A673 (cell line): Measurements from ENCODE around the gene CEMIP2. TPM values are rescaled to one million over a fixed set of nuclear protein-coding genes. Genes with fewer than 3 reads are reported as not detected.
A peak's percentile ranks its signal among the peaks of the same experiment; 100 is the strongest.

Source experiments
- BruUV-seq: library from RNA; stranded (reverse); fragments of 400-500 nt; replicated peaks from 2 replicates; lab custom pipeline; 2021; lab: Mats Ljungman, UMichigan
- CTCF ChIA-PET: fragments of 300-600 bp; sonication (Branson Sonifier 250); formaldehyde crosslinking; loops from one replicate; lab custom pipeline; 2022; ENCODE audit warnings: antibody characterized with exemption; lab: Charles Lee
- POLR2A ChIA-PET: fragments of 300-600 bp; sonication (Branson Sonifier 250); formaldehyde crosslinking; loops from one replicate; lab custom pipeline; 2022; ENCODE audit warnings: antibody characterized with exemption; ENCODE audit not compliant: low non-redundant PET; lab: Charles Lee
- DNase-seq: peaks from one replicate; pipeline ENCODE4 v3.0.0-alpha.2; 2015; ENCODE audit warnings: low spot score
- H3K27ac ChIP-seq: fragments of 200-600 bp; sonication (generic); 2 replicates; pipeline ENCODE4 v1.5.1; 2016; ENCODE audit warnings: mixed run types, low read depth, mild to moderate bottlenecking, mixed read lengths, antibody characterized with exemption, low read length; ENCODE audit not compliant: poor library complexity, severe bottlenecking
- H3K27me3 ChIP-seq: fragments of 200-600 bp; sonication (generic); replicated peaks from 2 replicates; pipeline ENCODE4 v1.6.1; 2017; ENCODE audit warnings: mixed run types, low read depth, mild to moderate bottlenecking, mixed read lengths, antibody characterized with exemption, low read length; ENCODE audit not compliant: insufficient read depth, poor library complexity
- H3K36me3 ChIP-seq: fragments of 200-600 bp; sonication (generic); 2 replicates; pipeline ENCODE4 v1.6.1; 2016; ENCODE audit warnings: mixed run types, mild to moderate bottlenecking, mixed read lengths, antibody characterized with exemption, low read length; ENCODE audit not compliant: insufficient read depth, poor library complexity, severe bottlenecking
- H3K4me1 ChIP-seq: fragments of 200-600 bp; sonication (generic); 2 replicates; pipeline ENCODE4 v1.6.1; 2017; ENCODE audit warnings: mixed run types, mild to moderate bottlenecking, mixed read lengths, antibody characterized with exemption, low read length; ENCODE audit not compliant: insufficient read depth, poor library complexity, severe bottlenecking
- H3K4me3 ChIP-seq: fragments of 200-600 bp; sonication (generic); 2 replicates; pipeline ENCODE4 v1.5.1; 2016; ENCODE audit warnings: low read depth, mixed run types, mild to moderate bottlenecking, mixed read lengths, low read length; ENCODE audit not compliant: poor library complexity, severe bottlenecking
- H3K9me3 ChIP-seq: fragments of 200-600 bp; sonication (generic); 2 replicates; pipeline ENCODE4 v1.6.1; 2016; ENCODE audit warnings: mixed run types, low read depth, mild to moderate bottlenecking, mixed read lengths, antibody characterized with exemption, low read length; ENCODE audit not compliant: poor library complexity, severe bottlenecking
- EZH2 ChIP-seq: fragments of 200-600 bp; sonication (generic); IDR thresholded peaks from 2 replicates; pipeline ENCODE4 v1.6.1; 2017; ENCODE audit warnings: borderline replicate concordance, low read depth, mild to moderate bottlenecking, mixed read lengths, antibody characterized with exemption, low read length; ENCODE audit not compliant: poor library complexity, severe bottlenecking
- intact Hi-C: fragments of 100-400 bp; cut with micrococcal nuclease; formaldehyde crosslinking; loops from one replicate; pipeline ENCODE4 v1.10.0; 2022; ENCODE audit not compliant: unreplicated experiment
- total RNA-seq: library from RNA; stranded (reverse); gene quantifications from 2 replicates; pipeline ENCODE4 v1.2.3, GENCODE V29; 2021
- TF ChIP-seq, protein P1 (sequence below): fragments of 300-800, 200-600 bp; sonication (generic); conservative IDR thresholded peaks from 2 replicates; pipeline ENCODE4 v1.5.1; 2017; ENCODE audit warnings: low read depth, mild to moderate bottlenecking, antibody characterized with exemption, low read length, moderate library complexity, mixed read lengths

CEMIP2 gene
- total RNA-seq, 1 experiment from 2014 or later = 32.9 TPM

DNA sequence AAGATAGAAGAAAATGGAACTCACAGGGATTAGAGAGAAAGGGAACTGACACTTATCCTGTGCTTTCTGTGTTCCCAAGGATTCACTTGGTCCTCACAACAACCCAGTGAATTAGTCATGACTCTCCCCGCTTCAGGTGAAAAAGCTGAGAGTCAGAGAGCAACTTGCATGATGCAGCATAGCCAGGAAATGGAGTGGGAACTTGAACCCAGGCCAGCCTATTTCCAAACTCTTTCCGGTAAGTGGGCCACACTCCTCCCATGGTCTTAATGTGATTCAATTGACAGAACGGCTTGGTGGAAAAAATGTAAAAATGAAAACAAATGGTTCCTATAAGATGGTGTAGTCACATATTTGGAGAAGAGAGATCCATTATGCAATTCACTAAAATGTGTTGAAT lies 45.9 kb upstream of the CEMIP2 start:
- ChIA-PET CTCF (no interaction called here), POLR2A (no interaction called here)
- no peak overlapping the region for H3K4me3 ChIP-seq
- TF ChIP-seq, protein P1, sequence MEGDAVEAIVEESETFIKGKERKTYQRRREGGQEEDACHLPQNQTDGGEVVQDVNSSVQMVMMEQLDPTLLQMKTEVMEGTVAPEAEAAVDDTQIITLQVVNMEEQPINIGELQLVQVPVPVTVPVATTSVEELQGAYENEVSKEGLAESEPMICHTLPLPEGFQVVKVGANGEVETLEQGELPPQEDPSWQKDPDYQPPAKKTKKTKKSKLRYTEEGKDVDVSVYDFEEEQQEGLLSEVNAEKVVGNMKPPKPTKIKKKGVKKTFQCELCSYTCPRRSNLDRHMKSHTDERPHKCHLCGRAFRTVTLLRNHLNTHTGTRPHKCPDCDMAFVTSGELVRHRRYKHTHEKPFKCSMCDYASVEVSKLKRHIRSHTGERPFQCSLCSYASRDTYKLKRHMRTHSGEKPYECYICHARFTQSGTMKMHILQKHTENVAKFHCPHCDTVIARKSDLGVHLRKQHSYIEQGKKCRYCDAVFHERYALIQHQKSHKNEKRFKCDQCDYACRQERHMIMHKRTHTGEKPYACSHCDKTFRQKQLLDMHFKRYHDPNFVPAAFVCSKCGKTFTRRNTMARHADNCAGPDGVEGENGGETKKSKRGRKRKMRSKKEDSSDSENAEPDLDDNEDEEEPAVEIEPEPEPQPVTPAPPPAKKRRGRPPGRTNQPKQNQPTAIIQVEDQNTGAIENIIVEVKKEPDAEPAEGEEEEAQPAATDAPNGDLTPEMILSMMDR = no peak
- no peak for TF ChIP-seq EZH2
- H3K27me3 ChIP-seq = no peaks in the 10 kb centered on the region
- no peaks in the 10 kb centered on the region for H3K36me3 ChIP-seq
- H3K27ac ChIP-seq = no peak overlapping the region
- DNase-seq = no peak
- no peaks in the 10 kb centered on the region for H3K4me1 ChIP-seq
- intact Hi-C loops = no loop called here
- no TSS peak for BruUV-seq
- no peaks in the 10 kb centered on the region for H3K9me3 ChIP-seq

DNA sequence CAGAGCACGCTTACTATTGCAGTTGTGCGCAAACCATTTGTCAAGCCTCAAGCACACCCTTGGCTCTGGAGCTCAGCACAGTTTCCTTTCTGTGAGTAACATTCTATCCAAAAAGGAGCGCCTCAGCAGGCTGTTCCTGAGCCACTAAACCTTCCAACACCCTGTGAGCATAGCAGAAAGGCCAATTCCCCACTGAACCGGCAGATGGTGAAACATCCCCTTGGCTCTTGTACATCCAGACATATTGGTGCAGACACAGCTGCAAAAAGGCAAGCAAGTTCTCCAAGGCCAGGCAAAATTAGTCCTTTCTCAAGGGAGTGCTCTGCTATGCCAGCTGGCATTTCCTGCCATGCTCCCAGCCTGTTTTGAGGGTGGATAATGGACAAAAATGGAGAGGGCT lies 44.1 kb upstream of the CEMIP2 start:
- TF ChIP-seq, protein P1 = no peak
- no peak for TF ChIP-seq EZH2
- DNase-seq = peak; percentile 11
- intact Hi-C loops = no loop called here
- Histone ChIP-seq H3K9me3 (no peaks in the 10 kb centered on the region), H3K36me3 (no peaks in the 10 kb centered on the region), H3K4me1 (no peaks in the 10 kb centered on the region), H3K27me3 (no peaks in the 10 kb centered on the region), H3K4me3 (no peak overlapping the region), H3K27ac (no peak overlapping the region)
- CTCF ChIA-PET = no interaction called here
- BruUV-seq = no TSS peak
- POLR2A ChIA-PET = no interaction called here

DNA sequence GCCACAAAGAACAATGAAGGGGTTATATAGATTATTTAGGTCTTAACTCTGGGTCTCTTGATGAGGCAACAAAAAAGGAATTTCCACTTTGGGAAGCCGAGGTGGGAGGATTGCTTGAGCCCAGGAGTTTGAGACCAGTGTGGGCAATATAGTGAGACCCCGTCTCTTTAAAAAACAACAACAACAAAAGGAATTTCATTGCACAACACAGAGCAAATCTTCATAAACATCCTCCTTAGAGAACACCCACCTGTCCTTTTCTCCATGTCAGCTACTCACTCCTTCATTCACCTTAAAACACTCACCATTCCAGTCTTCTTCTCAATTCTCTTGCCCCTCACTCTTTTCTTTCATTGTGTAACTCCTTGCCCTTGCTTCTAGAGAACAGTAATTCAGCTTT lies 39.8 kb upstream of the CEMIP2 start:
- no TSS peak for BruUV-seq
- H3K9me3 ChIP-seq = no peaks in the 10 kb centered on the region
- no peaks in the 10 kb centered on the region for H3K4me1 ChIP-seq
- no peak overlapping the region for H3K4me3 ChIP-seq
- CTCF ChIA-PET = no interaction called here
- intact Hi-C loops = no loop called here
- H3K27ac ChIP-seq = no peak overlapping the region
- no peaks in the 10 kb centered on the region for H3K36me3 ChIP-seq
- H3K27me3 ChIP-seq = no peaks in the 10 kb centered on the region
- no peak for DNase-seq
- POLR2A ChIA-PET = no interaction called here
- TF ChIP-seq, protein P1 = no peak
- no peak for TF ChIP-seq EZH2
